Suppressor macrophage treated with lipopolysaccharide for 1 hour (primary cell): ENCODE results near the gene ARMC2.
"Not testable (repeated sequence)": the region's sequence is repeated elsewhere in the genome, so short reads cannot be mapped to it uniquely, and the experiment has no call there.

Experiments used
- DNase-seq, 3 donors: peaks; one replicate each; pipeline ENCODE4 v3.0.0-alpha.2; 2020 to 2022

Gene ARMC2

DNA sequence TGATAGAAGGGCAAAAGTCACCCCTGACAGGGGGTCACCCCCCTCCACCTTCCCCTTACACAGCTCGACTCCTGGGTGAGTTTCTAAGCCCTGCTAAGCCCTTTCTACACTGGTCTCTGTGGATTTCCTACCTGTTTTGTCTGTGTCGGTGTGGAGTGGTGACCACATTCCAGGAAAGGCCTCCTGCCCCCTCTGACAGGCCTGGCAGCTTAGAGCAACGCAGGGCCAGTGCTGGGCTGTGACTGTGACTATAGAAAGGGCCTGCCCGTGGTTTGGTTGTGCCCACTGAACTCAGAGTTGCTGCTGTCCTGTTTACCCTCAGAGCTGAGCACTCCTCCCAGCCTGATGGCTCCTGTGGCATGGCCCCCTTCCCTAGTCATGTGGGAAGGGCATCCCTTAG lies 109.0 kb downstream of the ARMC2 start:
- DNase-seq: no peak

DNA sequence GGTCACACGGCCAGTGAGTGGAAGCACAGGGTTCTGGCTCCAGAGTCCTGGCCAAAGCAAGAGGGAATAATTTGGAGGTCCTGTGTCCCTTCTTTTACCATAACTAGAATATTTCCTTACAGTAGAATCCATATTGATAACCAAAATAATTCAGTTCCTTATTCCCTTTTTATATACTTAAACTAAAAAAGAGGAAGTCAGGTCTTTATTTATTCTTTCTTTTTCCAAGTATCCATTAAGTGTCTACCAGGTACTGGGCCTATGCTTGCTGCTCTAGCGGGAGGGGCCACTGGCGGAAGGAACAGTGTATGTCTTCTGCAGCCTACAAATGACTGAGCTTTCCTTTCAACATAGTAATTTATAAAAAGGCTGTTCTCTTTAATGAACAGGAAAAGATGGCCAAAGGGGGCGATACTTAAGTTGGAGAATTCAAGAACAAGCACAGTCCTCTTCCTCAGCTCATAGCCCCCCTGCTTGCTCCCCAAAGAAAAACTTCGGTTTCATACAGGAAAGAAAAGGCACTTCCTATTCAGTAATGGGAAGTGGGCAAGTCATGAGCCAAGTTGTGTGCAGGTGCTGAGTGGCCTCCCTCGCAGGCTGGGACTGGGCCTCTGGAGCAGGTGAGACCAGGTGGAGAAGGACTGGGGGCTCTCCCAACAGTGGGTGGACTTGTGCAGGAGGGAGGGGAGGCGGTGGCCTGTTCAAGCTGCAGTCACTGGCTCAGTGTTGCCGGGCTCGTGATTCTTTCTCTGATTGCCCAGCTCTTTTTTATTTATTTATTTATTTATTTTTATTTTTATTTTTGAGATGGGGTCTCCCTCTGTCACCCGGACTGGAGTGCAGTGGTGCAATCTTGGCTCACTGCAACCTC lies 110.9 kb downstream of the ARMC2 start:
- peak in 1 of 3 donors; percentile 30 for DNase-seq

DNA sequence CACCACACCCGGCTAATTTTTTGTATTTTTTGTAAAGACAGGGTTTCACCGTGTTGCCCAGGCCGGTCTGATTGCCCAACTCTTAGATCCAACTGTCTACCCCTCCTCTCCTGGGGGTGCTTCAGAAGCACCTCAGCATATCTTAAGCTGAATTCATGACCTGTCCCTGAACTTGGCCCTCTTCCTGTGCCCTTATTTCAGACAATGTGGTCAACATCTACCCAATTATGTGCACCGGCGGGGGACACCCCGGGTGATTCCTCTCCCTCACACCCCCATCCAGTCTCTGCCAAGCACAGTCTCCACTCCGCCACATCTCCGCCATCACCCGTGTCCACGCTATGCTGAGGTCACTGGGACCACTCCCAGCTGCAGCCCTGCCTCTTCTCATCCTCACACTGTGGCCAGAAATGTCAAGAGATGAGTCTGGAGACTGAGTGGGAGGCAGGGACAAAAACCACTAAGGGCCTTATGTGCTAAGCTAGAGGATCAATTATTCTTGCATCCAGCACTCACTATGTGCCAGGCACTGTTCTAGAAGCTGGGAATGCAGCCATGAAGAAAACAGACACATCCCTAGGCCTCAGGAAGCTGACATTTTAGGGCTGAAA lies 111.9 kb downstream of the ARMC2 start:
- DNase-seq: no peak

DNA sequence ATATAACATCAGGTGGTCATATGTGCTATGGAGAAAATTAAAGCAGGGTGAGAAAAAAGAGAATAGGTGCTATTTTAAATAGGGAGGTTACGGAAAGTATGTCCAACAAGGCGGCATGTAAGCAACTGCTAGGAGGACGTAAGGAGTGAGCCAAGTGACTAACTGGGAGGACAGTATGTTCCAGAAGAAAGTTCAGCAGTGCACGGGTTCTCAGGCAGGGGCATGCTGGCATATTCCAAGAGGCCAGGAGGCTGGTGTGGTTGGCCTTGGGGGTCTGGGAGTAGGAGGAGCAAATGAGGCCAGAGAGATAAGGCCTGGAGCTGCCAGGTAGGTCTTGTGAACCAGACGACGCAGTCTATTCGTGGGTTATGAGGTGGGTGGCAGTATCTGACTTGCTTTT lies 112.4 kb downstream of the ARMC2 start:
- no peak for DNase-seq

DNA sequence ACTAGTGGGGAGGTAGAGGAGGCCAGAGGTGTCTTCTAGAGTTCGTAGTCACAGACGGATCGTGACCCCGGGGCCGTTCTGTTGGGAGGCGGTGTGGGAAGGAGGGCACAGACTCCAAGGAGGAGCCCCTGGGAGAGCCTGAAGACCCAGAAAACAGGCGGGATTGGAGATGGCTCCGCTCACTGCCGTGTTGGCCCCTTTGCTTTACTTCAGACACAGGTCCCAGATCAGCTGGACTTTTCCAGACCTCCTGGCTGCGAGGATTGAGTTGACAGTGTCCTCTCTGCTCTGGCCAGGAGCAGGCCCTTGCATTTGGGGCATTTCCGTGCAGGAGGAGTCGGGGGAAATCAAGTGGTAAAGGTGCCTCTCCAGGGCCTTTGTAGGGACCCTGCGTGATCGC lies 112.9 kb downstream of the ARMC2 start:
- no peak for DNase-seq

DNA sequence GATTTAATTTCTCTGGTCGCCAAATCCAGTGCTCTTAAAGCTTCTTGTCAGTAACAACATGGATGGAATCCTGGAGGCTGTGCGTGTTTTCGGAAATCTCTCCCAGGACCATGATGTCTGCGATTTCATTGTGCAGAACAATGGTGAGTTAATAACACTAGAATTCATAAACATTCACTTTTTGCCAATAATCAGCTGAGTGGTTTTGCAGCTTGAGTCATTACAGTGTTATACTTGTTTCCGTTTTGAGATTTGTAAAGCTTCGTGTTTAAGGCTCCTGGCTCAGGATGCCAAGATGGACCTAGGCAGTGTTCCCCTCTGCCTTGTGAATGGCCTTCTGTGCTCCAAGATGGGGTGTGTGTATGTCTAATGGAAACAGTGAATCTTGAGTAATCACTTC lies 113.8 kb downstream of the ARMC2 start:
- no peak for DNase-seq

DNA sequence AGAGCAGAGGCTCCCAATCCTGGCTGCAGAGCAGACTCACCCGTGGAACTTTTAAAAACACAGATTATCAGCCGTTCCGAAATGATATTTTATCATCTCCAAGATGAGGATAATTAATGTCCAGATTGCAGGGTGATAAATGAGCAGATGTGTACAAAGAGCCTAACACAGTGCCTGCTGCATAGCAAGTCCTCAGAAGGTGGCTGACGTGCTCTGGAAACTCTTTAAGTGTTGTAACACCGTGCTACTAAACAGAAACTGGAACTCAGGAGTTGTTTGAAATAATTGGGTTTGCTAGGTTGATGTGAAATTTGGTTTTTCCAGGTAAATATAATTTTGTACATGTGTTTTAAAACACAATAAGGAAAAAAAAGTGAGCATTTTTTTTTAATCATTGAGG lies 118.0 kb downstream of the ARMC2 start:
- peak; percentile 61 to 73 (median 63) for DNase-seq

DNA sequence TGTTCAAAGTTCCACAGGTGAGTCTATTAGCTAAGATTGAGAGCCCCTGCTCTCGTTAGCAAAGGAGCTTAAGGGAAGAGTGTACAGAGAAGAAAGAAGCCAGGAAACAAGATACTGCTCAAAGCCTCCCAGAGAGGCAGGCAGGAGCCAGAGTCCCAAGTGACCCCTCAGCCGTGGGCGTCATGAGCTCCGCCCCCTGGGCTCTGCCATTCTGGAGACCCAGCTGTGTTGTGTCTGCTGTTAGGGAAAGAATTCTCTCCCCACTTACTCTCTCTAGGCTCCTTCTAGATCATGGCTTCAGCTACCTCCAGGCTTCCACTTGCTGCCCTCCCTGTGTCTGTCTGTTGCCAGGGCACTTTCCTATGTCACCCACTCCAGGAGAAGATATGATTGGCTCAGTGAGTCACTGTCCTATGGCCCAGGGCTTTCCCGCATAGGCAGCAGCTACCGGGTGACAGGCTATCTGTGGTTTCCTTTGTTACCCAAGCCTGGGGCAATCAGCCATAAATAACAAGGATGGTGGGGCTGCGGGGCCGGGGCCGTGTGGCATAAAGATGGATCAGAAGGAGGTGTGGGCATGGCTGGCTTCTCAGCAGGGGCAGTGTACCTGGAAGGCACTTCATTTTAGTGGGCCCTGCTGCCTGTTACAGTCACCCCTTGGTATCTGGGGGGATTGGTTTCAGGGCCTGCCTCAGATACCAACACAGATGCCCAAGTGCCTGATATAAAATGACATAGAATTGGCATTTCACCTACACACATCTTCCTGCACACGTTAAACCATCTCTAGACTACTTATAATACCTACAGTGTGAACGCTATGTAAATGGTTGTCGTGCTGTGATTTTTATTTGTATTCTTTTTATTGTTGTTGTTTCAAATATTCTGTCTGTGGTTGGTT lies 118.9 kb downstream of the ARMC2 start:
- peak; percentile 94 to 97 (median 95) for DNase-seq

DNA sequence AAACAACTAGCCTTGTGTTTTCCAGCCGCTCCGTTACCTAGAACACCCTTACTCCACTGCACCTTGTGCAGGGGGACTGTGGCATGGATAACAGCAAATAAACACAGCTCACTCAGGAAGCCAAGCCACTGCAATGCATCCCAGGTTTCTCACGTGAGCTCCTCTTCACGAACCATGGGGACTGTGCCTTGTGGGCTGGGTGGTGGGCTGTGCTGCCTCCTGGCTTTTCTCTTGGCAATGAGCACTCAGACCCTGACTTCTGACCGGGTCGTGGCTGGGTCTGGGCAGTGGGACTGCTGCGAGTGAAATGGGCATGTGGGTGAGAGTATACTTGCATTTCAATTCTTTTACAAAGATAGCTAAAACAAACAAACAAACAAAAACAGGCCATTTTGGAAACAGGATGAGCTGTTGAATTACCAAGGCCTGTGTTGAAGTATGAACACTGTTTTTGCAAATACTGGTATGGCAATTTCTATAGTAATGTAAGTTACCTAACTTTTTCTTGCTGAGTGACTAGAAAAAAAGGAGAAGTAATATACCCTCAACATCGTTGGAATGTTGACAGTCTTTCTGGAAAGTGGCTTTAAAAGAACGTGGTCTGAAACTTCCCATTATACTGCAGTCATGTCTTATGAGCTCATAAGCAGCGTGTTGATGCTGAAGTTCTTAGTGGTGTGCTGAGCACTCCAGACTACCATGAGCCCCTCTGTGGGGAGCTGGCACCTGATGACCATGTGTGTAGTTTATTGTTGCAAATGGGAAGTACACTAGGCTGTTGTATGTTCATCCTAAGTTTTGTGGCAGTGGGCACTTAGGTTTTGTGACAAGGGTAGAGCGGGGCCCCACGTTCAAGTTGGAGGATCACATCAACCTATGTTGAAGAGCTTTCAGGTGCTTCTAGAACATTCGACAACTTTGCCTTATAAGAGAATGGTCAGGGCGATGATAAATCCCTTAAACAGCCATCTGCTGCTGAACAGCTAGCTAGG lies 120.4 kb downstream of the ARMC2 start:
- peak; percentile 69 to 83 (median 80) for DNase-seq

DNA sequence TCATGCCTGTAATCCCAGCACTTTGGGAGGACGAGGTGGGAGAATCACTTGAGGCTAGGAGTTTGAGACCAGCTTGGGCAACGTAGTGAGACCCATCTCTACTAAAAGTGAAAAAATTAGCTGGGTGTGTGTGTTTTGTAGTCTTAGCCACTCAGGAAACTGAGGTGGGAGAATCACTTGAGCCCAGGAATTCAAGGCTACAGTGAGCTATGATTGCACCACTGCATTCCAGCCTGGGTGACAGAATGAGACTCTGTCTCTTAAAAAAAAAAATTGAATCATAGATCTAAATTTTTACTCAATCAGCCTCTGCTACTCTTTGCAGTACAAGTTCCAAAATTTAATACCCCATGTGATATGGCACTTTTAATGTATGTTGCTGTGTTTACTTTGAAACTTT lies 121.6 kb downstream of the ARMC2 start:
- no peak for DNase-seq

DNA sequence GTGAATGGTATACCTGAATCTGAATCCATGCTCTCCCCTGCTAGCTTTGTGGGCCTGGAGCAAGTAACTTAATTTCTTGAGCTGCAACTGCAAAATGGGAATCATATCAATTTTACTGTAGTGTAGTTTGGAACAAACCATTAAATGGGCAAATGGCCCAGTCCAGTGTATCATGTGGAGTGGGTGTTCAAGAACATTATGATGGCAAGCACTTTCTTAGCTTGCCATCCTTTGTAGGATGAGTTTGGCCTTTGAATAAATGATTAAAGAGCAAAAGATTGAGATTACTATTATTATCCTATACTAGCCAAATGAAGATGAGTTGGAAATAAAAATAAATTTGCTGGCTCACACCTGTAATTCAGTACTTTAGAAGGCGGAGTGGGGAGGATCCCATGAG lies 126.0 kb downstream of the ARMC2 start:
- no peak for DNase-seq

DNA sequence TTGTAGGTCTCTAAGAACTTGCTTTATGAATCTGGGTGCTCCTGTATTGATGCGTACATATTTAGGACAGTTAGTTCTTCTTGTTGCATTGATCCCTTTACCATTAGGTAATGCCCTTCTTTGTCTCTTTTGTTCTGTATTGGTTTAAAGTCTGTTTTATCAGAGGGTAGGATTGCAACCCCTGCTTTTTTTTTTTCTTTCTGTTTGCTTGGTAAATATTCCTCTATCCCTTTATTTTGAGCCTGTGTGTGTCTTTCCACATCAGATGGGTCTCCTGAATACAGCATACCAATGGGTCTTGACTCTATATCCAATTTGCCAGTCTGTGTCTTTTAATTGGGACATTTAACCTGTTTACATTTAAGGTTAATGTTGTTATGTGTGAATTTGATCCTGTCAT lies 130.4 kb downstream of the ARMC2 start:
- DNase-seq: not testable (repeated sequence)

DNA sequence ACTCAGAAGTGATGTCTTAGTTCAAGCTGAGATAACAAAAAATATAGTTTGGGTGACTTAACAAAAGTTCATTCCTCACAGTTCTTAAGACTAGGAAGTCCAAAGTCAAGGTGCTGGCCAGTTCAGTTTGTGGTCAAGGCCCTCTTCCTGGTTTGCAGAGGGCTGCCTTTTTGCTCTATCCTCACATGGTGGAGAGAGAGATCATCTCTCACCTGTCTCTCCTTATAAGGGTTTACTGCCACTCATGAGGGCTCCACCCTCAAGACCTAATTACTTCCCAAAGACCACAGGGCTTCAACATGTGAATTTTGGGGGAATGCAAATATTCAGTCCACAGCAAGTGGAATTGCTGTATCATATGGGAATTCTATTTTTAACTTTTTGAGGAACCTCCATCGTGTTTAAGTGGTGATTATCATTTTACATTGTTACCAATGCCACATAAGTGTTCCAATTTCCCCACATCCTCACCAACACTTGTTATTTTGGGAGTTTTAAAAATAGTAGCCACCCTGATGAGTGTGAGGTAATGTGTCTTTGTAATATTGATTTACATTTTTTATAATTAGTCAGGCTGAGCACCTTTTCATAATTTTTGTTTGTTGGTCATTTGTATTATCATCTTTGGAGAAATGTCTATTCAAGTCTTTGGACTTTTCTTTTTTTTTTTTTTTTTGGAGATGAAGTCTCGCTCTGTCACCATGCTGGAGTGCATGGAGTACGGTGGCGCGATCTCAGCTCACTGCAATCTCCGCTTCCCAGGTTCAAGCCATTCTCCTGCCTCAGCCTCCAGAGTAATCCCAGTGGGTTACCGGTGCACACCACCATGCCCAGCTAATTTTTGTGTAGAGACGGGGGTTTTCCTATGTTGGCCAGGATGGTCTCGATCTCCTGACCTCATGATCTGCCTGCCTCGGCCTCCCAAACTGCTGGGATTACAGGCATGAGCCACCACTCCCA lies 134.2 kb downstream of the ARMC2 start:
- DNase-seq: no peak

DNA sequence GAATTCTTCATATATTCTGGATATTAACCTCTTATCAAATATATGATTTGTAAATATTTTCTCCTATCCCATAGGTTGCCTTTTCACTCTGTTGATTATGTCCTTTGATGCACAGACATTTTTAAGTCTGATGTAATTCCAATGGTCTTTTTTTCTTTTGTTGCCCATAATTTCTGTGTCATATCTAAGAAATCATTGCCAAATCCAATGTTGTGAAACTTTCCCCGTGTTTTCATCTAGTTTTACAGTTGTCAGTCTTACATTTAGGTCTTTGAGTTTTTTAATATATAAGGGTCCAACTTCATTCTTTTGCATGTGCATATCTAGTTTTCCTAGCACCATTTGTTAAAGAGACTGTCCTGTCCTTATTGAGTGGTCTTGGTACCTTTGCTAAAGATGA lies 134.9 kb downstream of the ARMC2 start:
- peak; percentile 6 to 47 (median 46) for DNase-seq

DNA sequence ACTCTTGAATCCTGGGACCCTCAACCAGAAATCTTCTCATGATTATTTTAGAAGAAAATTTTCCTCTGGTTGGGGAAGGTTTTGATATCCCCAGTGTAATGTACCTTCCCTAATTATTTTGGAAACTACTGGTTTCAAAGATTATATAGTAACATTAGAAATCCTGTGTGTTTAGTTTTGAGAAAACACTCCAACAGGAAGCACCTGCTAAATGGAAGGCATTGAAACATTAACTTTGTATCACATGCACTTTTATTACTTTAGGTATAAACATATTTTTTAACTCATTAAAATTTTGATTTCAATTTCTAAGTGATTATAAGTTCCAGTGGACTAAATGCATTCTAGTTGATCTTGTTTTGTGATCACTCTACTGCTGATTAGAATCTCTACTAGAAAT lies 137.1 kb downstream of the ARMC2 start:
- DNase-seq: no peak

DNA sequence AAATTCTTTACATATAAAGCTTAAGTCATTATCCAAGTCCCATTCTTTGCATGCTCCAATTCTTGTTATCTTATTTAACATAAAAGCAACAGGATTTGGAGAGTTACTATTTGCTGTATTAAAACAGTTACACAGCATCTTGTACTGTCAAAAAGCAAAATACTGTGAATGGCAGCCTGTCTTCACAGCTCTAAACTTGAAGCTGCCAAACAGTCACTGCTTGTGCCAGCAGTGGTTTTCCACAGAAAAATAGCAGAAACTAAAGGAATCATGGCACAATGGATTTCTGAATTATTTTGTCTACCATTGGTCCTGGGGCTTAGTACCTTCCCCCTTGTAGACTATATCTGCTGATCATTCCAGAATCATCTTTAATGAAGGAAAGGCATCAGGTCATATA lies 138.9 kb downstream of the ARMC2 start:
- DNase-seq: no peak

DNA sequence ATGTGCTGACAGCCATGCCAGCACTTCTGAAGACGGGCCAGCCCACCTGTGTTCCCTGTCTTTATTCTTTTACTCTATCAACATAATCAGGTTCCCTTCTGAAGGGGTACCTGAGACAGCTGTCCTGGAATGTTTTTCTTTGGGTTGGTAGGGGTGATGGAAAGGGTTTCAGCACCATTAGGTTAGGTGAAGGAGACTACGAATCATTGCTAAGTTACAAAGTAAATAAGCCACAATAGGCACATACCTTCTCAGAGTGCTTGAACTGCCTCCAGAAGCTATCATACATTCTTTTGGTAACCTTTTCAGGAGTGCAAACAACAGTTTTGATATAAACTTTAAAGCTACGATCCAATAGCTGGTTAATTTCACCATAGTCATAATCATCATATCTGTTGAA lies 140.1 kb downstream of the ARMC2 start:
- no peak for DNase-seq

DNA sequence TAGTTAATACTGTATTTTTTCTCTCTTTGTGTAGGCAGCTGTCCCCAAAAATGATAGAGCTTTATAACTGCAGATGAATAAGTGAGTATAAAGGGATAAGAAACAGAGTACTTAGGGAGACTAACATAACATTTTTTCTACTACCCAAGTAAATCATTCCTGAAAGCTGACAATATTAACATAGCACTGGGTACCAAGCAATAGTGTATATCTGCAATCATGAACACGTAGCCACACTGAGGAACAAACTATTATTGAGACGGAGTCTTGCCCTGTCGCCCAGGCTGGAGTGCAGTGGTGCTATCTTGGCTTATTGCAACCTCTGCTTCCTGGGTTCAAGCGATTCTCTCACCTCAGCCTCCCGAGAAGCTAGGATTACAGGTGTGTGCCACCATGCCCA lies 140.5 kb downstream of the ARMC2 start:
- DNase-seq: no peak

DNA sequence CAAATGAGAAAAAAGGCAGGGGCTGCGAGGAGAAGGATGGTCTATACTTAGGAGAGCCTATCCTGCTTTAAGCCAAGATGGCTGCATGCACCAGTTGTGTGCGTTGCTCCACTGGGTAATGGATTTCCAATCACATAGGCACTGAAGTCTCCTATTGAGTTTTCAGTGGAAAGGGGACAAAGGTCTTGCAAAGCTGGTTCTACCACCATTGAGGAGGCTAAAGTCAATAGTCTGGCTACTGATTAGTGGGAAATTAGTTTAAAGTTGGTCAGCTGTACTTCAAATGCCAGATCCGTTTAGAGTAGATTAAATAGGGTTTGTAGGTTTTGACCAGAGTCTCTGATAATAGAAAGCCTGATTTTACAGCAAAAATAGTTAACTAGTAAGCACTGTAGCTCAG lies 141.5 kb downstream of the ARMC2 start:
- no peak for DNase-seq

DNA sequence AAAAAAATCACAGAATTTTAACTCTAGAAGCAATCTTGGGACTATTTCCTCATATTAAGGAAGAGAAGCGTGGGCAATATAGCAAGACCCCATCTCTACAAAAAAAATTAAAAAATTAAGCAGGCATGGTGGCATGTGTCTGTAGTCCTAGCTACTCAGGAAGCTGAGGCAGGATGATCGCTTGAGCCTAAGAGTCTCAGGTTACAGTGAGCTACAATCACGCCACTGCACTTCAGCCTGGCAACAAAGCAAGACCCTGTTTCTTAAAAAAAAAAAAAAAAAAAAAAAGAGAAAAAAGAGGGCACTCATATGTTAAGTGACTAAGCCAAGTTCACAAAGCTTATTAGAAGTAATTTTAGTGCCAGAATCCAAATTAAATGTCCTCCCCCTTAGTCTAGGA lies 145.7 kb downstream of the ARMC2 start:
- no peak for DNase-seq

DNA sequence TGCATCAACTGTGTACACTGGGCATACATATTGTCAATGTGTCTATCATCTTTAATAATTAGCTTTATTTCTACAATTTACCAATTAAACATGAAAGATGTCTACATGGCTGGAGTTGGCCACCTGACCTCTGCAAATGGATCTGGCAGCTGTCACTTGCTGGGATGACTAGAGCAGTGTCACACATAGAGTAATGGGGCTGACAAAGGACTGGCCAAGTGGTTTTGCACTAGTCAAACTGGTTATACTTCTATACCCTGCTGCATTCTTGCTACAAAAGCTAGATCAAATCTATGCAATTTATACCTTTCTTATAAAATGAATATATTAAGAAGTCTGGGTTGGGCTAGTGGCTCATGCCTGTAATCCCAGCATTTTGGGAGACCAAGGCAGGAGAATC lies 147.1 kb downstream of the ARMC2 start:
- DNase-seq: no peak
